Heart left ventricle (tissue), 13 donors: Measurements from ENCODE around the gene GMFB.

Experiments
- CTCF ChIP-seq, 12 donors: fragments of 200-600 bp; sonication (generic) in 4 of 12; IDR thresholded peaks; one replicate each; pipeline versions ENCODE4 v1.5.0 to v1.8.0; 2018 to 2022; ENCODE audit warnings: antibody characterized with exemption in 12 of 12, mild to moderate bottlenecking in 5 of 12
- POLR2A ChIP-seq, 2 donors: fragments of 450-650 bp; IDR thresholded peaks; one replicate each; pipeline ENCODE4 v1.6.1; 2017; ENCODE audit warnings: antibody characterized with exemption in 2 of 2, mild to moderate bottlenecking in 2 of 2, moderate library complexity in 2 of 2
- donor health status: ischemic (EF 13 %, LVEDD 7.1; RV severe dilation, severe dysfunction).
- donor health status: DM: no; HTN: yes; CAD: no.
- donor health status: DM: no; HTN: no; CAD: no.
- donor health status: ischemic (EF 25% LVEDD 6.9; RV normal size, moderate dysfunction).
- donor health status: ischemic (EF 25% LVEDD 5.7; RV mildly dilated, moderate dysfunction).
- donor health status: ischemic (EF 35%, LVEDD 5.7; RV mildly dilated, moderate dysfunction).
- donor health status: nonischemic (EF 11% LVEDD 7.7; RV severe dilation, severe dysfunction).
- donor health status: DM: yes; HTN: yes; CAD: no.
- donor health status: PGD.
- donor health status: ischemic (EF 29% LVEDD 5.4; RV normal size, mild dysfunction).
- donor health status: nonischemic (EF 23%, LVEDD 6.1; RV moderate dilation, normal function).

- TF ChIP-seq CTCF (IDR thresholded peaks at IDR 0.05) (peak in 8 of 12 donors; percentile 12 to 46 (median 25)), POLR2A (IDR thresholded peaks at IDR 0.05) (no peak)
These were observed 14.7 kb upstream of the GMFB start for GRCh38 chr14:54503486-54503885.
